Measurements from ENCODE around the gene MYO16. TPM values are rescaled to one million over a fixed set of nuclear protein-coding genes. Genes with fewer than 3 reads are reported as not detected.
A peak's percentile ranks its signal among the peaks of the same experiment; 100 is the strongest.

Gene MYO16
- total RNA-seq, 1 experiment from 2014 or later: 0.05 TPM

- peak in 1 of 2 experiments; percentile 60 for DNase-seq (ENCODE audit: low read depth in 1 of 2, low spot score in 2 of 2)
- Histone ChIP-seq H3K4me1 (replicated peaks) (no peaks in the 10 kb centered on the region), H3K4me3 (no peak overlapping the region), H3K9me3 (replicated peaks) (peaks cover 6% of the 10 kb centered on the region), H3K27me3 (replicated peaks) (peaks cover 56% of the 10 kb centered on the region), H3K27ac (no peak overlapping the region), H3K36me3 (no peaks in the 10 kb centered on the region)
These were observed 466.7 kb downstream of the MYO16 start for GRCh38 chr13:109096101-109096500.

GRCh38 chr13:109100705-109101304 is 471.4 kb downstream of the MYO16 start:
- peaks cover 3% of the 10 kb centered on the region; the same call in 1 of the 2 replicates for H3K9me3 ChIP-seq (replicated peaks)
- H3K4me1 ChIP-seq (replicated peaks): no peaks in the 10 kb centered on the region
- H3K36me3 ChIP-seq: no peaks in the 10 kb centered on the region
- DNase-seq (ENCODE audit: low read depth in 1 of 2, low spot score in 2 of 2): peak in 1 of 2 experiments; percentile 66
- H3K27me3 ChIP-seq (replicated peaks): peaks cover 77% of the 10 kb centered on the region
- H3K4me3 ChIP-seq: no peak overlapping the region
- no peak overlapping the region for H3K27ac ChIP-seq

- H3K4me3 ChIP-seq: no peak overlapping the region
- H3K36me3 ChIP-seq: no peaks in the 10 kb centered on the region
- peaks cover 3% of the 10 kb centered on the region; the same call in 1 of the 2 replicates for H3K9me3 ChIP-seq (replicated peaks)
- DNase-seq (ENCODE audit: low read depth in 1 of 2, low spot score in 2 of 2): peak in 1 of 2 experiments; percentile 38
- H3K4me1 ChIP-seq (replicated peaks): no peaks in the 10 kb centered on the region
- H3K27ac ChIP-seq: no peak overlapping the region
- peaks cover 83% of the 10 kb centered on the region for H3K27me3 ChIP-seq (replicated peaks)
These were observed 472.2 kb downstream of the MYO16 start for GRCh38 chr13:109101550-109102144.

GRCh38 chr13:109105899-109106298 is 476.5 kb downstream of the MYO16 start:
- no peak overlapping the region for H3K27ac ChIP-seq
- no peak for DNase-seq (ENCODE audit: low read depth in 1 of 2, low spot score in 2 of 2)
- no peak overlapping the region for H3K4me3 ChIP-seq
- H3K9me3 ChIP-seq (replicated peaks): no peaks in the 10 kb centered on the region; the same call in 1 of the 2 replicates
- H3K4me1 ChIP-seq (replicated peaks): no peaks in the 10 kb centered on the region
- no peaks in the 10 kb centered on the region for H3K36me3 ChIP-seq
- H3K27me3 ChIP-seq (replicated peaks): peaks cover 82% of the 10 kb centered on the region

- H3K27ac ChIP-seq: no peak overlapping the region
- H3K27me3 ChIP-seq (replicated peaks): peaks cover 65% of the 10 kb centered on the region
- DNase-seq (ENCODE audit: low read depth in 1 of 2, low spot score in 2 of 2): no peak
- no peaks in the 10 kb centered on the region for H3K36me3 ChIP-seq
- peaks cover 6% of the 10 kb centered on the region; the same call in 1 of the 2 replicates for H3K9me3 ChIP-seq (replicated peaks)
- H3K4me1 ChIP-seq (replicated peaks): no peaks in the 10 kb centered on the region
- H3K4me3 ChIP-seq: no peak overlapping the region
These were observed 480.7 kb downstream of the MYO16 start for GRCh38 chr13:109110159-109110558.

- H3K4me1 ChIP-seq (replicated peaks): no peaks in the 10 kb centered on the region
- H3K4me3 ChIP-seq: no peak overlapping the region
- peak in 1 of 2 experiments; percentile 38 for DNase-seq (ENCODE audit: low read depth in 1 of 2, low spot score in 2 of 2)
- H3K36me3 ChIP-seq: no peaks in the 10 kb centered on the region
- H3K27ac ChIP-seq: no peak overlapping the region
- peaks cover 57% of the 10 kb centered on the region for H3K27me3 ChIP-seq (replicated peaks)
- H3K9me3 ChIP-seq (replicated peaks): peaks cover 6% of the 10 kb centered on the region; the same call in 1 of the 2 replicates
These were observed 481.7 kb downstream of the MYO16 start for GRCh38 chr13:109111141-109111540.

GRCh38 chr13:109113427-109113826 is 484.0 kb downstream of the MYO16 start:
- H3K27me3 ChIP-seq (replicated peaks): peaks cover 54% of the 10 kb centered on the region
- no peaks in the 10 kb centered on the region for H3K4me1 ChIP-seq (replicated peaks)
- no peak overlapping the region for H3K4me3 ChIP-seq
- no peak for DNase-seq (ENCODE audit: low read depth in 1 of 2, low spot score in 2 of 2)
- no peaks in the 10 kb centered on the region for H3K36me3 ChIP-seq
- no peak overlapping the region for H3K27ac ChIP-seq
- H3K9me3 ChIP-seq (replicated peaks): peaks cover 6% of the 10 kb centered on the region; the same call in 1 of the 2 replicates

- DNase-seq (ENCODE audit: low read depth in 1 of 2, low spot score in 2 of 2): no peak
- Histone ChIP-seq H3K4me3 (no peak overlapping the region), H3K9me3 (replicated peaks) (peaks cover 6% of the 10 kb centered on the region; the same call in 1 of the 2 replicates), H3K27me3 (replicated peaks) (peaks cover 58% of the 10 kb centered on the region), H3K27ac (no peak overlapping the region), H3K36me3 (no peaks in the 10 kb centered on the region), H3K4me1 (replicated peaks) (no peaks in the 10 kb centered on the region)
These were observed 484.8 kb downstream of the MYO16 start for GRCh38 chr13:109114162-109114561.

GRCh38 chr13:109114991-109115390 is 485.6 kb downstream of the MYO16 start:
- Histone ChIP-seq H3K4me1 (replicated peaks) (no peaks in the 10 kb centered on the region), H3K27me3 (replicated peaks) (peaks cover 59% of the 10 kb centered on the region), H3K4me3 (no peak overlapping the region), H3K36me3 (no peaks in the 10 kb centered on the region), H3K27ac (no peak overlapping the region), H3K9me3 (replicated peaks) (peaks cover 6% of the 10 kb centered on the region)
- peak in 1 of 2 experiments; percentile 41 for DNase-seq (ENCODE audit: low read depth in 1 of 2, low spot score in 2 of 2)

- H3K4me3 ChIP-seq: no peak overlapping the region
- peak in 1 of 2 experiments; percentile 43 for DNase-seq (ENCODE audit: low read depth in 1 of 2, low spot score in 2 of 2)
- no peaks in the 10 kb centered on the region for H3K4me1 ChIP-seq (replicated peaks)
- H3K36me3 ChIP-seq: no peaks in the 10 kb centered on the region
- peaks cover 53% of the 10 kb centered on the region for H3K27me3 ChIP-seq (replicated peaks)
- H3K27ac ChIP-seq: no peak overlapping the region
- H3K9me3 ChIP-seq (replicated peaks): peaks cover 6% of the 10 kb centered on the region
These were observed 489.1 kb downstream of the MYO16 start for GRCh38 chr13:109118521-109118920.

GRCh38 chr13:109119896-109120295 is 490.5 kb downstream of the MYO16 start:
- no peak for DNase-seq (ENCODE audit: low read depth in 1 of 2, low spot score in 2 of 2)
- Histone ChIP-seq H3K4me3 (no peak overlapping the region), H3K36me3 (no peaks in the 10 kb centered on the region), H3K9me3 (replicated peaks) (no peaks in the 10 kb centered on the region; the same call in 1 of the 2 replicates), H3K27me3 (replicated peaks) (peaks cover 52% of the 10 kb centered on the region), H3K4me1 (replicated peaks) (no peaks in the 10 kb centered on the region), H3K27ac (no peak overlapping the region)

- no peak overlapping the region for H3K4me3 ChIP-seq
- no peaks in the 10 kb centered on the region for H3K36me3 ChIP-seq
- no peak overlapping the region for H3K27ac ChIP-seq
- no peaks in the 10 kb centered on the region; the same call in 1 of the 2 replicates for H3K9me3 ChIP-seq (replicated peaks)
- peaks cover 65% of the 10 kb centered on the region for H3K27me3 ChIP-seq (replicated peaks)
- H3K4me1 ChIP-seq (replicated peaks): no peaks in the 10 kb centered on the region
- peak in 1 of 2 experiments; percentile 75 for DNase-seq (ENCODE audit: low read depth in 1 of 2, low spot score in 2 of 2)
These were observed 492.4 kb downstream of the MYO16 start for GRCh38 chr13:109121826-109122225.

- H3K36me3 ChIP-seq: no peaks in the 10 kb centered on the region
- peak in 1 of 2 experiments; percentile 66 for DNase-seq (ENCODE audit: low read depth in 1 of 2, low spot score in 2 of 2)
- no peaks in the 10 kb centered on the region; the same call in 1 of the 2 replicates for H3K9me3 ChIP-seq (replicated peaks)
- no peak overlapping the region for H3K27ac ChIP-seq
- H3K27me3 ChIP-seq (replicated peaks): peaks cover 57% of the 10 kb centered on the region
- no peaks in the 10 kb centered on the region for H3K4me1 ChIP-seq (replicated peaks)
- no peak overlapping the region for H3K4me3 ChIP-seq
These were observed 494.6 kb downstream of the MYO16 start for GRCh38 chr13:109123971-109124370.

- peak in 1 of 2 experiments; percentile 46 for DNase-seq (ENCODE audit: low read depth in 1 of 2, low spot score in 2 of 2)
- Histone ChIP-seq H3K27ac (no peak overlapping the region), H3K4me1 (replicated peaks) (peaks cover 3% of the 10 kb centered on the region), H3K36me3 (no peaks in the 10 kb centered on the region), H3K4me3 (no peak overlapping the region), H3K9me3 (replicated peaks) (no peaks in the 10 kb centered on the region), H3K27me3 (replicated peaks) (peaks cover 48% of the 10 kb centered on the region)
These were observed 496.8 kb downstream of the MYO16 start for GRCh38 chr13:109126178-109126577.

All from SJSA1 (cell line).